Measurements from ENCODE around the gene NXT1.

DNA sequence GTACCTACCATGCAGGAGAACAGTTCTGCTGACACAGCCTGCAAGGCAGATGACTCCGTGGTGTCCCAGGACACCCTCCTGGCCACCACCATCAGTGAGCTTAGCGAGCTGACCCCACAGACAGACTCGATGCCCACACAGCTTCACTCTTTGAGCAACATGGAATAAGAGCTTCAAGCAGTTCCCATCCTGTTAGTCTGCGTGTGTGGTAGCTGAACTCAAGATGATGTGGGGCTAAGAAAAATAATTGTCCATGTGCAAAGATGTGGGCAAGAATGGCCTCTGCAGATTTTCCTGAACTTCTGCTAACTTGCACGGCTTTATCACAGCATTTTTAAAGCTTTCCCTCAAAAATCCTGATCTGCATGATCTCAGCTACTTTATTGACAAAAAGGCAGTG lies 19.7 kb downstream of the NXT1 start:
- TF ChIP-seq, protein P1, sequence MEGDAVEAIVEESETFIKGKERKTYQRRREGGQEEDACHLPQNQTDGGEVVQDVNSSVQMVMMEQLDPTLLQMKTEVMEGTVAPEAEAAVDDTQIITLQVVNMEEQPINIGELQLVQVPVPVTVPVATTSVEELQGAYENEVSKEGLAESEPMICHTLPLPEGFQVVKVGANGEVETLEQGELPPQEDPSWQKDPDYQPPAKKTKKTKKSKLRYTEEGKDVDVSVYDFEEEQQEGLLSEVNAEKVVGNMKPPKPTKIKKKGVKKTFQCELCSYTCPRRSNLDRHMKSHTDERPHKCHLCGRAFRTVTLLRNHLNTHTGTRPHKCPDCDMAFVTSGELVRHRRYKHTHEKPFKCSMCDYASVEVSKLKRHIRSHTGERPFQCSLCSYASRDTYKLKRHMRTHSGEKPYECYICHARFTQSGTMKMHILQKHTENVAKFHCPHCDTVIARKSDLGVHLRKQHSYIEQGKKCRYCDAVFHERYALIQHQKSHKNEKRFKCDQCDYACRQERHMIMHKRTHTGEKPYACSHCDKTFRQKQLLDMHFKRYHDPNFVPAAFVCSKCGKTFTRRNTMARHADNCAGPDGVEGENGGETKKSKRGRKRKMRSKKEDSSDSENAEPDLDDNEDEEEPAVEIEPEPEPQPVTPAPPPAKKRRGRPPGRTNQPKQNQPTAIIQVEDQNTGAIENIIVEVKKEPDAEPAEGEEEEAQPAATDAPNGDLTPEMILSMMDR (IDR thresholded peaks at IDR 0.05) = no peak
- no peak for TF ChIP-seq POLR2A (IDR thresholded peaks at IDR 0.05)
